Fibroblast of the aortic adventitia (primary cell): ENCODE data around the gene FAM222B. TPM values are rescaled to one million over a fixed set of nuclear protein-coding genes. Genes with fewer than 3 reads are reported as not detected.
"Not testable (repeated sequence)": the region's sequence is repeated elsewhere in the genome, so short reads cannot be mapped to it uniquely, and the experiment has no call there.

ENCODE experiments used
- DNase-seq: peaks from one replicate; pipeline ENCODE4 v3.0.0-alpha.2; 2010; ENCODE audit warnings: low read depth
- H3K4me3 ChIP-seq: 2 replicates; pipeline ENCODE4 v1.5.1; 2011; ENCODE audit warnings: low read depth, mild to moderate bottlenecking, control low read depth, low read length, moderate library complexity
- total RNA-seq: library from RNA; depleted of rRNA; stranded (reverse); fragments of >200 nt; gene quantifications from 2 replicates; pipeline ENCODE4 v1.2.3, GENCODE V29; 2012; ENCODE audit warnings: low replicate concordance
- TF ChIP-seq, protein P1 (sequence below): IDR thresholded peaks from 2 replicates; pipeline ENCODE4 v1.5.1; 2011; ENCODE audit warnings: mild to moderate bottlenecking, low read length, control low read depth, inconsistent platforms; ENCODE audit not compliant: insufficient read depth

Gene FAM222B
- total RNA-seq, 1 donor: 7.0 TPM

- TF ChIP-seq, protein P1, sequence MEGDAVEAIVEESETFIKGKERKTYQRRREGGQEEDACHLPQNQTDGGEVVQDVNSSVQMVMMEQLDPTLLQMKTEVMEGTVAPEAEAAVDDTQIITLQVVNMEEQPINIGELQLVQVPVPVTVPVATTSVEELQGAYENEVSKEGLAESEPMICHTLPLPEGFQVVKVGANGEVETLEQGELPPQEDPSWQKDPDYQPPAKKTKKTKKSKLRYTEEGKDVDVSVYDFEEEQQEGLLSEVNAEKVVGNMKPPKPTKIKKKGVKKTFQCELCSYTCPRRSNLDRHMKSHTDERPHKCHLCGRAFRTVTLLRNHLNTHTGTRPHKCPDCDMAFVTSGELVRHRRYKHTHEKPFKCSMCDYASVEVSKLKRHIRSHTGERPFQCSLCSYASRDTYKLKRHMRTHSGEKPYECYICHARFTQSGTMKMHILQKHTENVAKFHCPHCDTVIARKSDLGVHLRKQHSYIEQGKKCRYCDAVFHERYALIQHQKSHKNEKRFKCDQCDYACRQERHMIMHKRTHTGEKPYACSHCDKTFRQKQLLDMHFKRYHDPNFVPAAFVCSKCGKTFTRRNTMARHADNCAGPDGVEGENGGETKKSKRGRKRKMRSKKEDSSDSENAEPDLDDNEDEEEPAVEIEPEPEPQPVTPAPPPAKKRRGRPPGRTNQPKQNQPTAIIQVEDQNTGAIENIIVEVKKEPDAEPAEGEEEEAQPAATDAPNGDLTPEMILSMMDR: peak; percentile 2
- peak; percentile 86 for DNase-seq
Observed at GRCh38 chr17:28854457-28855335, 12.1 kb upstream of the FAM222B start, which contains the start of gene ERAL1. ERAL1 (plus strand) TSS chr17:28855016; CDS start chr17:28855035, 19 bp downstream.

GRCh38 chr17:28853295-28853694 is 10.7 kb upstream of the FAM222B start:
- H3K4me3 ChIP-seq: no peak overlapping the region
- no peak for DNase-seq
- TF ChIP-seq, protein P1: no peak

More at GRCh38 chr17:28854457-28855335, 12.1 kb upstream of the FAM222B start, which contains the start of gene ERAL1:
- H3K4me3 ChIP-seq: peak within 1 kb of the TSS; percentile 97

GRCh38 chr17:28849281-28849680 is 6.7 kb upstream of the FAM222B start:
- peak; percentile 17 for DNase-seq
- TF ChIP-seq, protein P1: peak; percentile 12
- H3K4me3 ChIP-seq: no peak overlapping the region

DNA sequence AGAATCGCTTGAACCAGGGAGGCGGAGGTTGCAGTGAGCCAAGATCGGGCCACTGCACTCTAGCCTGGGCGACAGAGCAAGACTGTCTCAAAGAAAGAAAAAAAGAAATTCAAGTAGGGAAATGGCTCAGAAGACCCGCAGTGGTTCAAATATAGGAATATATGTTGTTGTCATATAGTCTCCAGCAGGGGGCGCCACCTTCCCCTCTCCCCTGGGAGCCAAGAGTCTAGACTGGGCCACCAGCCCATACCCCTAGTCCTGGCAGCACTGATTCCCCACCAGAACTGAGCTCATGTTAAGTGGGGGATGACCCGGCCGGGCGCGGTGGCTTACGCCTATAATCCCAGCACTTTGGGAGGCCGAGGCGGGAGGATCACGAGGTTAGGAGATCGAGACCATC is 6.1 kb upstream of the FAM222B start:
- DNase-seq: peak; percentile 7
- TF ChIP-seq, protein P1: peak; percentile 36
- H3K4me3 ChIP-seq: not testable (repeated sequence)

GRCh38 chr17:28846699-28847098 is 4.1 kb upstream of the FAM222B start:
- not testable (repeated sequence) for H3K4me3 ChIP-seq, DNase-seq

- TF ChIP-seq, protein P1: no peak
- H3K4me3 ChIP-seq: no peak overlapping the region
- DNase-seq: no peak
Observed at GRCh38 chr17:28846231-28846630, 3.6 kb upstream of the FAM222B start.

- DNase-seq: no peak
- H3K4me3 ChIP-seq: no peak overlapping the region
- TF ChIP-seq, protein P1: no peak
Observed at GRCh38 chr17:28843816-28844148, 1.2 kb upstream of the FAM222B start.
